Activated T-helper 1 cell treated with anti-CD3 and anti-CD28 coated beads, Interleukin-12 subunit alpha, Interleukin-12 subunit beta, Interleukin-2, Interleukin-4 antibody, amounts not matched to agents 30 ng/mL and 10 ng/mL and 1 ng/mL, durations not matched to agents 14 hours and 24 hours and 36 hours (primary cell): ENCODE measurements around the gene IRS1. TPM values are rescaled to one million over a fixed set of nuclear protein-coding genes. Genes with fewer than 3 reads are reported as not detected.
A peak's percentile ranks its signal among the peaks of the same experiment; 100 is the strongest.
"Not testable (repeated sequence)": the region's sequence is repeated elsewhere in the genome, so short reads cannot be mapped to it uniquely, and the experiment has no call there.

ENCODE experiments used
- DNase-seq: peaks from one replicate; pipeline ENCODE4 v3.0.0; 2021; ENCODE audit warnings: low spot score
- H3K27ac Mint-ChIP-seq: one replicate; pipeline ENCODE4 v1.8.0; 2021; ENCODE audit warnings: mild to moderate bottlenecking, mixed read lengths
- H3K27me3 Mint-ChIP-seq: one replicate; pipeline ENCODE4 v1.8.0; 2022; ENCODE audit warnings: mild to moderate bottlenecking, moderate library complexity, mixed read lengths; ENCODE audit not compliant: insufficient read depth
- H3K36me3 Mint-ChIP-seq: one replicate; pipeline ENCODE4 v1.8.0; 2021; ENCODE audit warnings: low read depth, mixed read lengths
- H3K4me1 Mint-ChIP-seq: one replicate; pipeline ENCODE4 v1.8.0; 2021; ENCODE audit warnings: low read depth, mixed read lengths
- H3K4me3 Mint-ChIP-seq: one replicate; pipeline ENCODE4 v1.8.0; 2021; ENCODE audit warnings: mild to moderate bottlenecking, moderate library complexity, mixed read lengths
- H3K9me3 Mint-ChIP-seq: one replicate; pipeline ENCODE4 v1.8.0; 2021; ENCODE audit warnings: mixed read lengths
- intact Hi-C: fragments of 100-400 bp; cut with micrococcal nuclease; formaldehyde crosslinking; loops from one replicate; pipeline ENCODE4 v1.15.1; 2024
- total RNA-seq: library from RNA; stranded (reverse); gene quantifications from 2 replicates; pipeline ENCODE4 v1.2.3, GENCODE V29; 2022

The IRS1 gene
- total RNA-seq, 1 donor from 2014 or later, result 3.8 TPM

DNA sequence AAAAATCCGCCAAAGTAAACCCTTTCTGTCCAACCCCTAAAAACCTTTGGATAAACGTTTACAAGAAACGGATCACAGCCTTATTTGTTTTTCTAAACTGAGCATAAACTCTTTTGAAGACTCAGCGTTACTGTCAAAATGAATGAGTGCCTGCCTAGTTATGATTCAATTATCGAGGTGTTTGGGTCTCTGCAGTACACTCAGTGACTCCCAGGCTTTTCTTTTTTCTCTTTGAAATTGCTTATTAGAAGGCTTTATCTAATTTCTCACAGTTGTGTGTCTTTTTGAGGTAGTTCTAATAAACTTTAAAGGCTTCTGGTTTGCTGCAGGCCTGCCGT, 36.9 kb upstream of the IRS1 start:
- H3K4me1 Mint-ChIP-seq, result peaks cover 66% of the 10 kb centered on the region
- intact Hi-C loops, result loop anchor here (1.0 to 5.0 kb wide), 10 partner anchors 36 to 1889 kb away; partner anchors contain the start of genes DOCK10, IRS1 and MFF
- no peaks in the 10 kb centered on the region for H3K27me3 Mint-ChIP-seq
- H3K9me3 Mint-ChIP-seq, result no peaks in the 10 kb centered on the region
- peak overlapping the region; percentile 99 for H3K27ac Mint-ChIP-seq
- DNase-seq, result no peak
- H3K36me3 Mint-ChIP-seq, result peaks cover 33% of the 10 kb centered on the region
- H3K4me3 Mint-ChIP-seq, result peak overlapping the region; percentile 92

DNA sequence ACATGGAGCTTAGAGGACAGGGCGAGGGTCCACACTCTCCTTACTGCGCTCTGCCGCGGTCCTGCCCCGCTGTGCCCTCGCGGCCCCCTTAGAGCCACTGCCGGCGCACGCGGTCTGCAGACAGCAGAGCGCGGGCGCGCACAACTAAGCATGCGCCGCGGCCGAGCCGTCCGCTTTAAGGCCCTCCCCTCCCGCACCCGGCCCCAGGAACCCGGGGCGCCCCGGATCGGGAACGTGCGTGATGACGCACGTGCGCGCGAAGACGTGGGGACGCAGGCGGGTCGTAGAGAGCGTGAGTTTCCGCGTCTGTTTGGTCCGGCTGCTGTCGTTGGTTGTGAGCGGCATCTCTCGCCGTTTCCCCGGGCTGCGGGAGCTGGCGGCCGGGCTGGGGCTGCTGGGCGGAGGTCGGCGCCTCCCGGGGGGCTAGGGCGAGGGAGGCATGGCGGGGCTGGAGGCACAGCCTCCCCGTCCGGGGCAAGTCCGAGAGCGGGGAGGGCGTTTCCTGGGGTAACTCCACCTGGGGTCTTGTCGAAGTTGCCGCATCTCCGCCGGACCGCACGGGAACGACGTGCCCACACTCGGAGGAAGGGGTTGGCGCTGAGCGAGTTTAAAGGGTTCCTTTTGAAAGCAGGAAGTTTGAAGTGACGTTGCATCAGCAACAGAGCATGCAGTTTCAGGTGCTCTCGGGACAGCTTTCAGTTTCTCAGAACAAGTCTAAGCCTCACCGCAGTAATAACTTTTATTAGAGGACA, 36.4 kb upstream of the IRS1 start, which contains the start of gene RHBDD1:
Gene RHBDD1, plus strand, starts transcription at position 259 of the 752 bp plus-strand sequence. CDS start 28,640 bp downstream, outside the sequence.
- DNase-seq, result peak; percentile 93
- peak within 1 kb of the TSS; percentile 92 for H3K4me3 Mint-ChIP-seq
- H3K4me1 Mint-ChIP-seq, result peaks cover 62% of the 10 kb centered on the region
- intact Hi-C loops, result loop anchor here (1.0 to 5.0 kb wide), 11 partner anchors 36 to 1889 kb away; partner anchors contain the start of genes DOCK10, IRS1 and MFF
- no peaks in the 10 kb centered on the region for H3K9me3 Mint-ChIP-seq
- H3K27me3 Mint-ChIP-seq, result no peaks in the 10 kb centered on the region
- H3K27ac Mint-ChIP-seq, result peak within 1 kb of the TSS; percentile 99
- peaks cover 32% of the 10 kb centered on the region for H3K36me3 Mint-ChIP-seq

DNA sequence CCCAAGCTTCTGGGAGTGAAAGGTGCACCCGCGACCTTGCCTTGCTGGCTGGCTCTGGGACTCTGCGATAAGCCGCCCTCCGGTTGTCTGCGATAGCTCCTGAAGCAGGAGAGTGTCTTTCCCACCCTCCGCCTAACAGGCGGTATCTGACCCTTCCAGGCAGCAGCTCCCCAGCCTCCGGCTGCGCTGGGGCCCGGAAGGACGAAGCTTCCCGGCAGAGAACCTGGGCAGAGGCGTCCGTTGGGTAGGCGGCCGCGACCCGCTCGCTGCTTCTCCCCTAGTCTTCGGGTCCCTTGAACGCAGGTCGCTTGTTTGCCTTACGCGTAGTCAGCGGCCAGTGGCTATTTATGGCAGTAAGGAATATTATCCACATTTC, 35.8 kb upstream of the IRS1 start:
- intact Hi-C loops, result loop anchor here (1.0 to 5.0 kb wide), 6 partner anchors 37 to 1888 kb away; partner anchors contain the start of gene DOCK10
- peak overlapping the region; percentile 99 for H3K27ac Mint-ChIP-seq
- peaks cover 33% of the 10 kb centered on the region for H3K36me3 Mint-ChIP-seq
- no peak for DNase-seq
- peak overlapping the region; percentile 92 for H3K4me3 Mint-ChIP-seq
- H3K27me3 Mint-ChIP-seq, result no peaks in the 10 kb centered on the region
- no peaks in the 10 kb centered on the region for H3K9me3 Mint-ChIP-seq
- peaks cover 61% of the 10 kb centered on the region for H3K4me1 Mint-ChIP-seq

DNA sequence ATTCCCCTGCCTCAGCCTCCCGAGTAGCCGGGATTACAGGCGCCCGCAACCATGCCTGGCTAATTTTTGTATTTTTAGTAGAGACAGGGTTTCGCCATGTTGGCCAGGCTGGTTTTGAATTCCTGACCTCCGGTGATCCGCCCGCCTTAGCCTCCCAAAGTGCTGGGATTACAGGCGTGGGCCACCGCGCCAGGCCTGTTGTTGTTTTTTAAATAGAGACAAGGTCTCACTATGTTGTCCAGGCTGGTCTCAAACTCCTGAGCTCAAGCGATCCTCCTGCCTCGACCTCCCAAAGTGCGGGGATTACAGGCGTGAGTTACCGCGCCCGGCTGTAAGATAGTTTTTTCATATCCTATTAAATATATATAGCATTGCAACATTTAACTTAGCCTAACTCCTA, 35.3 kb upstream of the IRS1 start:
- peaks cover 29% of the 10 kb centered on the region for H3K36me3 Mint-ChIP-seq
- intact Hi-C loops, result loop anchor here (1.0 to 5.0 kb wide), 6 partner anchors 37 to 1888 kb away; partner anchors contain the start of gene DOCK10
- peak overlapping the region; percentile 92 for H3K4me3 Mint-ChIP-seq
- not testable (repeated sequence) for DNase-seq, H3K27me3 Mint-ChIP-seq, H3K9me3 Mint-ChIP-seq
- H3K4me1 Mint-ChIP-seq, result peaks cover 56% of the 10 kb centered on the region
- H3K27ac Mint-ChIP-seq, result peak overlapping the region; percentile 99

DNA sequence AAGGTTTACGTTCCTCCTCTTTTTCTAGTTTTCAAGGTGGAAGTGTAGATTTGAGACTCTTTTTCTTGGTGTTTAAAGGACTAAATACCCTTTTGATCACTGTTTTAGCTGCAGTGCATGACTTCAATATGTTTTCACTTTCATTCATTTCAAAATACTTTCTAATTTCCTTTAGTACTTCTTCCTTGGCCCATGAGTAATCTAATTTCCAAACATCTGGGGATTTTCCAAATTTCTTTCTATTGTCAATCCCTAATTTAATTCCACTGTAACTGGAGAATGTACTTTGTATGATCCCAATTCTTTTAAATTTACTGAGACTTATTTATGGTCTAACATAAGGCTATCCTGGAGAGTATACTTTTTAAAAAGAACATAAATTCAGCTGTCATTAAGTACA, 32.4 kb upstream of the IRS1 start:
- peaks cover 28% of the 10 kb centered on the region for H3K4me1 Mint-ChIP-seq
- H3K27me3 Mint-ChIP-seq, result no peaks in the 10 kb centered on the region
- no peak overlapping the region for H3K4me3 Mint-ChIP-seq
- H3K27ac Mint-ChIP-seq, result no peak overlapping the region
- no peak for DNase-seq
- intact Hi-C loops, result no loop called here
- peaks cover 24% of the 10 kb centered on the region for H3K36me3 Mint-ChIP-seq
- H3K9me3 Mint-ChIP-seq, result no peaks in the 10 kb centered on the region

- no peak for DNase-seq
- H3K9me3 Mint-ChIP-seq, result no peaks in the 10 kb centered on the region
- H3K4me1 Mint-ChIP-seq, result peaks cover 23% of the 10 kb centered on the region
- H3K36me3 Mint-ChIP-seq, result peaks cover 24% of the 10 kb centered on the region
- intact Hi-C loops, result no loop called here
- peak overlapping the region; percentile 37 for H3K4me3 Mint-ChIP-seq
- H3K27ac Mint-ChIP-seq, result no peak overlapping the region
- no peaks in the 10 kb centered on the region for H3K27me3 Mint-ChIP-seq
These were observed 31.6 kb upstream of the IRS1 start for GRCh38 chr2:226831266-226831665.

- H3K4me1 Mint-ChIP-seq, result peaks cover 23% of the 10 kb centered on the region
- H3K27me3 Mint-ChIP-seq, result no peaks in the 10 kb centered on the region
- intact Hi-C loops, result no loop called here
- H3K27ac Mint-ChIP-seq, result no peak overlapping the region
- no peak for DNase-seq
- H3K36me3 Mint-ChIP-seq, result peaks cover 24% of the 10 kb centered on the region
- no peaks in the 10 kb centered on the region for H3K9me3 Mint-ChIP-seq
- no peak overlapping the region for H3K4me3 Mint-ChIP-seq
These were observed 30.4 kb upstream of the IRS1 start for GRCh38 chr2:226829721-226830631.

DNA sequence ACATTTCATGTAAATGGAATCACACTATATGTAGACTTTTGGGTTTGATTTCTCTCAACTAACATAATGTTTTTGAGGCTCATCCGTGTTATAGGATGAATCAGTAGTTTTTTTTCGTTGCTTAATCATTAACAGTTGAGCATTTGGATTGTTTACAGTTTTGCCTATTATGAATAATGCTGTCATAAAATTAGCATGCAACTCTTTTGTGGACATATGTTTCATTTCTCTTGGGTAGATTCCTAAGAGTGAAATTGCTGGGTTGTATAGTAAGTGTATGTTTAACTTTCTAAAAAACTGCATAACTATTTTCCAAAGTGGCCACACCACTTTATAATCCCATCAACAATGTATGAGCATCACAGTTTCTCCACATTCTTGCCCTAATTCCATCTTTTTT, 28.6 kb upstream of the IRS1 start:
- intact Hi-C loops, result no loop called here
- Mint-ChIP-seq H3K27ac (no peak overlapping the region), H3K36me3 (peaks cover 16% of the 10 kb centered on the region)

DNA sequence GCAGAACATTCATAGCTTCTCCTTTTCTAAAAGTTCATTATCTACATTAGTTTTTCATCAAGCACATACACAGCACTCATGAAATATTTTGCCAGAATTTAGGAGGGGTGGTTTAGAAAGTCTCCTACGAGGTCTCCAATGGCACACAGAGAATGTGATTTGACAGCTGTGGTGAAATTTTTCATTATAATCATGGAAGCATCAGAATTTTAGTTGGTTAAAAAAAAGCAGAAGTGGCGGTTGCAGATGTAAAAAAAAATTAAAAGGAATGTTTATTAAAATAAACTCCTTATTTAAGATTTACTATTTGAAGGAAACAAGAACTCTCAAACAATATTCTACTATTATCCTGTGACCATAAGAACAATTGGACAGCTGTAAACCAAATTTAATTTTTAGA, 25.4 kb upstream of the IRS1 start:
- Mint-ChIP-seq H3K27ac (no peak overlapping the region), H3K9me3 (no peaks in the 10 kb centered on the region), H3K36me3 (peaks cover 2% of the 10 kb centered on the region), H3K27me3 (no peaks in the 10 kb centered on the region), H3K4me1 (no peaks in the 10 kb centered on the region), H3K4me3 (no peak overlapping the region)
- intact Hi-C loops, result no loop called here
- no peak for DNase-seq

More for the DNA sequence above, 28.6 kb upstream of the IRS1 start:
- Mint-ChIP-seq H3K4me1 (peaks cover 9% of the 10 kb centered on the region), H3K4me3 (no peak overlapping the region), H3K27me3 (no peaks in the 10 kb centered on the region), H3K9me3 (no peaks in the 10 kb centered on the region)
- no peak for DNase-seq

DNA sequence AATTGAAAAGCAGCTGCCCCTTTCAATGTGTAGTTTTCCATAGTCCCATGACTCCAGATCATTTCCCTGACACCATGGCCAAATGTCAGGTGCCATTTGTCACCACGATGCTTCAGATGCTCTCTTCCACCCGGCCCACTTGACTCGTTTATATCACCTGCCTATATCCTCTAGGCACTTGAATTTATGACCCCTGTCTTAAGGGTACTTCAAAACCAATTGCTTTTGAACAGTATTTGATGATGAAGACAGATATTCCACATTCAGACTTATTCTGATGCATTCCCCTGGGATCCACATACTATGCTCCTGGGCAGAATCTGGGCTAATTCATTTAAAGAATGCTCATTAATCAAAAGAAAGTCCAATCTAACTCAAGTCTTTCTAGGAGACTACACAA, 19.3 kb upstream of the IRS1 start:
- H3K36me3 Mint-ChIP-seq, result no peaks in the 10 kb centered on the region
- H3K4me3 Mint-ChIP-seq, result no peak overlapping the region
- no peaks in the 10 kb centered on the region for H3K4me1 Mint-ChIP-seq
- H3K9me3 Mint-ChIP-seq, result no peaks in the 10 kb centered on the region
- DNase-seq, result no peak
- intact Hi-C loops, result no loop called here
- peaks cover 13% of the 10 kb centered on the region for H3K27me3 Mint-ChIP-seq
- H3K27ac Mint-ChIP-seq, result no peak overlapping the region

- Mint-ChIP-seq H3K4me3 (no peak overlapping the region), H3K27me3 (peaks cover 34% of the 10 kb centered on the region), H3K27ac (no peak overlapping the region), H3K36me3 (no peaks in the 10 kb centered on the region), H3K4me1 (no peaks in the 10 kb centered on the region), H3K9me3 (no peaks in the 10 kb centered on the region)
- no peak for DNase-seq
- intact Hi-C loops, result loop anchor here (1.0 kb wide), 1 partner anchor 172 kb away; no protein-coding TSS in a partner anchor
These were observed 13.6 kb upstream of the IRS1 start for GRCh38 chr2:226813148-226813701.

DNA sequence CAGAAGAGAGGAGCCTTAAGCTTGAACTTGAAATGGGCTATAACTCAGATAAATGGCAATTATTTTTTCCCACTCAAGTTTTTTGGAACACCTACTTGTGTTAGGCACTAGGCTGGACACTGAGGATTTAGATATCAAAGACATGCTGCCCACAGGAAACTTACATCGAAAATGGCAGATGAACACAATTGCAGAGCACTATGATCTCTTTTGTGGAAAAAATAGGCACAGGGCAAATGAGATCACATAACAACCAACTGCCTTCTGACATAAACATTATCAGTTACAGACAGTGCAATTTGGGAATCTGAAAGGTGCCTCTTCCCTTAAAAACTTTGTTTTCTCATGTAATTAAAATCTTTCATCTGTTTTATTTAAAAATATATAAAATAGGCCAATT, 3.8 kb upstream of the IRS1 start:
- Mint-ChIP-seq H3K4me3 (no peak overlapping the region), H3K4me1 (peaks cover 17% of the 10 kb centered on the region), H3K36me3 (no peaks in the 10 kb centered on the region)

More for the DNA sequence above, 3.8 kb upstream of the IRS1 start:
- H3K27me3 Mint-ChIP-seq, result peaks cover 21% of the 10 kb centered on the region
- H3K27ac Mint-ChIP-seq, result no peak overlapping the region
- intact Hi-C loops, result loop anchor here (1.0 to 5.0 kb wide), 4 partner anchors 8 to 816 kb away; no protein-coding TSS in a partner anchor
- H3K9me3 Mint-ChIP-seq, result no peaks in the 10 kb centered on the region
- DNase-seq, result no peak
